Measurements from ENCODE around the gene VWA2. TPM values are rescaled to one million over a fixed set of nuclear protein-coding genes. Genes with fewer than 3 reads are reported as not detected.
A peak's percentile ranks its signal among the peaks of the same experiment; 100 is the strongest.

Gene VWA2
- total RNA-seq, 4 donors from 2014 or later: 0.20 TPM; not detected in 3

GRCh38 chr10:114334301-114334700 lies 95.2 kb downstream of the VWA2 start:
- Histone ChIP-seq H3K9me3 (no peaks in the 10 kb centered on the region), H3K4me3 (no peak overlapping the region), H3K4me1 (peaks cover 24 to 27% of the 10 kb centered on the region in 2 donors), H3K27ac (no peak overlapping the region), H3K36me3 (no peaks in the 10 kb centered on the region), H3K27me3 (no peaks in the 10 kb centered on the region)
- in situ Hi-C loops (cut with MboI; ENCODE audit: low sequenced_read_pairs in 4 of 4): no loop called here
- intact Hi-C loops (cut with DNase I; ENCODE audit: low total_unique reads): loop anchor here (5.0 kb wide), 1 partner anchor 68 kb away; the partner anchor contains the start of gene AFAP1L2
- ATAC-seq (no peak), DNase-seq (no peak)
- TF ChIP-seq CTCF (IDR thresholded peaks at IDR 0.05 in 4 of 5, conservative IDR thresholded peaks at IDR 0.05 in 1 of 5): no peak
- TF ChIP-seq POLR2A (IDR thresholded peaks at IDR 0.05): no peak

- DNase-seq (no peak), ATAC-seq (peak in 1 of 2 donors; percentile 79)
- intact Hi-C loops (cut with DNase I; ENCODE audit: low total_unique reads): no loop called here
- no peak overlapping the region for H3K4me3 ChIP-seq
- H3K36me3 ChIP-seq: no peaks in the 10 kb centered on the region
- H3K4me1 ChIP-seq: peaks cover 19 to 24% of the 10 kb centered on the region in 2 donors
- no peak overlapping the region for H3K27ac ChIP-seq
- H3K27me3 ChIP-seq: no peaks in the 10 kb centered on the region
- TF ChIP-seq CTCF (IDR thresholded peaks at IDR 0.05 in 4 of 5, conservative IDR thresholded peaks at IDR 0.05 in 1 of 5) (no peak), POLR2A (IDR thresholded peaks at IDR 0.05) (no peak)
- H3K9me3 ChIP-seq: no peaks in the 10 kb centered on the region
- in situ Hi-C loops (cut with MboI; ENCODE audit: low sequenced_read_pairs in 4 of 4): no loop called here
Observed at GRCh38 chr10:114335614-114336013, 96.6 kb downstream of the VWA2 start.

GRCh38 chr10:114336823-114337509 lies 97.9 kb downstream of the VWA2 start:
- Histone ChIP-seq H3K4me3 (no peak overlapping the region), H3K4me1 (peaks cover 19 to 24% of the 10 kb centered on the region in 2 donors), H3K9me3 (no peaks in the 10 kb centered on the region), H3K36me3 (no peaks in the 10 kb centered on the region), H3K27me3 (no peaks in the 10 kb centered on the region), H3K27ac (no peak overlapping the region)
- intact Hi-C loops (cut with DNase I; ENCODE audit: low total_unique reads): no loop called here
- TF ChIP-seq POLR2A (IDR thresholded peaks at IDR 0.05): no peak
- no peak for TF ChIP-seq CTCF (IDR thresholded peaks at IDR 0.05 in 4 of 5, conservative IDR thresholded peaks at IDR 0.05 in 1 of 5)
- DNase-seq (no peak), ATAC-seq (no peak)
- in situ Hi-C loops (cut with MboI; ENCODE audit: low sequenced_read_pairs in 4 of 4): no loop called here

- peaks cover 19 to 23% of the 10 kb centered on the region in 2 donors for H3K4me1 ChIP-seq
- TF ChIP-seq CTCF (IDR thresholded peaks at IDR 0.05 in 4 of 5, conservative IDR thresholded peaks at IDR 0.05 in 1 of 5) (no peak), POLR2A (IDR thresholded peaks at IDR 0.05) (no peak)
- no peak overlapping the region for H3K4me3 ChIP-seq
- intact Hi-C loops (cut with DNase I; ENCODE audit: low total_unique reads) (no loop called here), in situ Hi-C loops (cut with MboI; ENCODE audit: low sequenced_read_pairs in 4 of 4) (no loop called here)
- ATAC-seq (no peak), DNase-seq (no peak)
- H3K9me3 ChIP-seq: no peaks in the 10 kb centered on the region
- no peaks in the 10 kb centered on the region for H3K36me3 ChIP-seq
- no peak overlapping the region for H3K27ac ChIP-seq
- H3K27me3 ChIP-seq: no peaks in the 10 kb centered on the region
Observed at GRCh38 chr10:114337510-114338462, 98.7 kb downstream of the VWA2 start.
